Activated CD4-positive, CD25-positive, alpha-beta regulatory T cell (primary cell): ENCODE data around the gene HP.

ENCODE experiments used
- DNase-seq, 4 experiments: peaks; one replicate each; lab custom pipeline; 2025; lab: John Stamatoyannopoulos, UW

HP gene

DNA sequence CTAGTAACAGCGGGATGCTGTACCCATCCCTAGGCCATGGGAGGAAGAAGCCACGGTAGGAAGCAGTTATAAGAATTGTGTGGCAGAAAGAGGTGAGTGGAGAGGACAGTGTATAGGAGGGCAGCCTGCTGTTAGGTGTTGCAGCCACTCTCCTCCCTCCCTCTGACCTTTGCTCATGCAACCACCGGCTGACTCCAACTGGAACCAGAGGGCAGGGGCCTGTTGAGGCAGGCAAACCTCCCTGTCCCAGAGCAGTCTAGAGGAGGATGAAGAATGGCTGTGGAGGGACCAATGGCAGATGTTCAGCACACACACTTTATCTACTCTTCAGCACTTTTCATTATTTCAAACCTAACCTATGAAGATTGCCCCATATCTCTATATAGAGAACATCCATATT lies 36.9 kb downstream of the HP start:
- DNase-seq, result no peak

DNA sequence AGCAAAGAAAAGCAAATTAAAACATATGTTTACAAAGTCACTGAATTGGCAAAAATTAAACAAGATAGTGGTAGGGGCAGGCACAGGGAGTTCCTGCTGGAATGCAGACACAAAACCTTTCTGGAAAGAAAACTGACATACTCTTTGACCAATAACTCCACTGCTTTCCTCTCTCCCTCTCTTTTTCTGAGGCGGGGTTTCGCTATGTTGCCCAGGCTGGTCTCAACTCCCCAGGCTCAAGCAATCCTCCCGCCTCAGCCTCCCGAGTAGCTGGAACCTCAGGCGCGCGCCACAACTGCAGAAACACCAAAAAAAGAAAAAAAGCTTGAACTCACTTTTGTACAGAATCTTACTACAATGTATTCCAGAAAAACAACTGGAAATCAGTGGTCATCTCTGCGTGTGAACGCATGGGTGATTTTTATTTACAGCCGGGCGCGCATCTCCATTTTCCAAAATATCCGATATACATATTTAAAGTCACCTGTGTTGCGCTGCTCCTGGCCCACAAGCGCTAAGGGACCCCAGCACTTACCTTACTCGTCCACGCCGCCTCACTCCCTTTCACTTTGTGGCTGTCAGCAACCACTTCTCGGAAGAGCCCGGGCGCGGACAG lies 38.6 kb downstream of the HP start:
- DNase-seq, result no peak

DNA sequence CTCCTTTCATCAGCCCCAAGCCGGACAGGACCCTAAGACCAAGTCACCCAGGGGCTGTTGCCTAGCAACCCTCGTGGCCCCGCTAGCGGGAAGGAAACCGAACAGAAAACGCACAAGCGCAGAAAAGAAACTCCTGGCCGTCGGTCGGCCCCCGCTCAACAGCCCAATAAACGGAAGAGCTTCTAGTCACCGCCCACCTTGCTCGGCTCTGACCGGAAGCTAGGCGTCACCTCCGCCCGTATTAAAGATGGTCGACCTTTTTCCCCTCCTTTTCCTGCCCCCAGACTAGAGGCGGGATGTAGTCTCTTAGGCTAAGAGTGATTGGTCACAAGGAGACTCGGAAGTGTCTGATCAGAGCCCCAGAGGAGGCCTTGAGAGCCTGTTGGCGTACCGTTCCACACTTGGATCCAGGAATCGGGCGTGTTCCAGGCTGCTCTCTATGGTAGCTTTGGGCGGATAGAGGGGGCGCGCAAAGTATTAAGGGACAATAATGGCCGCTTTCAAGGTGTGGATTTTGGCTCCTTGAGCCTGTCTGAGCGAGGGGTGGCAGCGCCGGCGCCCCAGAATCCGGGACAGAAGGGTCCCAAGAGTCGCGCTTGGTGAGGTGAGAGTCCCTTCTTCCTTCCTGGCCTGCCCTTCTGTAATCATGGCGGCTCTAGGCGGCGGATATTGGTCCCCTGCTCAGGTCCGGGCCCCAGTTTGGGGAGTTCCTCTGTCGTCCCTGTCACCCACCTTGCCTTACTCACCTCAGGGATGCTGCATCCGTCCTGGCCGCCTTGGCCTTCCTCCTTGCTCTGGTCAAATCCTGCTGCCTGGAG lies 39.4 kb downstream of the HP start, which contains the start of the genes DHX38 and TXNL4B:
DHX38 (plus strand) TSS at position 400 of the 818 bp plus-strand sequence. CDS start 2,311 bp downstream, outside the sequence.
TXNL4B (minus strand) TSS at position 173 of the 818 bp plus-strand sequence. CDS start 2,871 bp downstream, outside the sequence.
- DNase-seq, result peak; percentile 67 to 81 (median 76)

DNA sequence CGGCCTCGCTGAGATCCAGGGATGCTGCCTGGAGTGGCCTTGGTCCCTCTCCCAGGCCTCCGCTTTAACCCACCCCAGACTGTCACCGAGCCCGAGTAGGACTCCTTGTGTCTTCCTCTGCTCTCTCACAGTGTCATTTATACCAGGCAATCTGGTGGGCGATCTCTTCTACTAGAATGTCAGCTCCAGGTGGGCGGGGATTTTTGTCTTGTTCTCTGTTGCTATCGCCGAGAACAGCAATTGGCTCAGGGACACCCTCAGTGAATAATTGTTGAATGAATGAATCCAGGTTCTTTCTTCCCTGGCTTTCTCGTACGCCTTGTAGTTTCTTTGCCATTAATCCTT lies 39.9 kb downstream of the HP start:
- DNase-seq, result no peak

DNA sequence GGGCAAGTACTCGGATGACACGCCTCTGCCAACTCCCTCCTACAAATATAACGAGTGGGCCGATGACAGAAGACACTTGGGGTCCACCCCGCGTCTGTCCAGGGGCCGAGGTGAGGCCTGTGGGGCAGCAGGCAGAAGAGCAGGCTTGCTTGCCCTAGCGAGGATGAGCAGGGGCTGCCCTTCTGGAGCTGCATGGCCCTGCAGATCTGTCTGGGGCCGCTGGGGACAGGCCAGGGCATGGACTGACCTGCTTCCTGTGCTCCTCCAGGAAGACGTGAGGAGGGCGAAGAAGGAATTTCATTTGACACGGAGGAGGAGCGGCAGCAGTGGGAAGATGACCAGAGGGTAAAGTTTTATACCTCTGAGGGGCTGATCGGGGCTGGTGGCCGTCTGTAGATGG lies 44.6 kb downstream of the HP start:
- no peak for DNase-seq

DNA sequence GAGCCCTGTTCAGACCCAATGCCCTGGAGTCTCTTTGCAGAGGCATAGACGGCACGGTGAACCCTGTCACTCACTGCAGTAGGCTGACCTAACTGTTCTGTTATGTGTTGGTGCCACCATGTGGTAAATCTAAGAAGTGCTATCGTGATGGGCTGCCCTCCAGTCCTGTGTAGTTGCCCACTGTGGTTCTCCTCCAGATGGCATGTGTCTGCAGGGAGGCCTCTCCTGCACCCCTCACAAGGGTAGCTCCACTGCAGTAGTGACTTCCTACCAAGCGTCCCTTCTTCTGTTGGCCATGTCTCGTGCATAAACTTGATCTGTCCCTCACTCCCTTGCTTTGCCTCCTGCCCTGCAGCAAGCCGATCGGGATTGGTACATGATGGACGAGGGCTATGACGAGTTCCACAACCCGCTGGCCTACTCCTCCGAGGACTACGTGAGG lies 45.1 kb downstream of the HP start:
- peak in 2 of 4 experiments; percentile 11 to 13 for DNase-seq

DNA sequence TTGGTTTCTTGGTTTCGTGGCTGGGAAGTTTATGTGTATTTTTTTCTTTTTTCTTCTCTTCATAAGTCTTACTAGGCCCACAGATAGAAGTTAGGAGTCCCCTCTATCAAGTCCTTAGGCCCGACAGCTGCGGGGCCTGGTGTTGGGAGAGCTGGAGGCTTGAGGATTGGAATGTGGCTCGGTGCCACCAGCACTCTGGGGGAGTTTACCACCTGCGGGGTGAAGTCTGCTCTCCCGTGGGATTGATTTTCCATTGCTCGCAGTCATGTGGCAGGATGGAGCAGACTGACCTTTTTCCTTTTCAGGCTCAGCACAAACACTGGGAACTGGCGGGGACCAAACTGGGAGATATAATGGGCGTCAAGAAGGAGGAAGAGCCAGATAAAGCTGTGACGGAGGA lies 46.9 kb downstream of the HP start:
- DNase-seq, result no peak

DNA sequence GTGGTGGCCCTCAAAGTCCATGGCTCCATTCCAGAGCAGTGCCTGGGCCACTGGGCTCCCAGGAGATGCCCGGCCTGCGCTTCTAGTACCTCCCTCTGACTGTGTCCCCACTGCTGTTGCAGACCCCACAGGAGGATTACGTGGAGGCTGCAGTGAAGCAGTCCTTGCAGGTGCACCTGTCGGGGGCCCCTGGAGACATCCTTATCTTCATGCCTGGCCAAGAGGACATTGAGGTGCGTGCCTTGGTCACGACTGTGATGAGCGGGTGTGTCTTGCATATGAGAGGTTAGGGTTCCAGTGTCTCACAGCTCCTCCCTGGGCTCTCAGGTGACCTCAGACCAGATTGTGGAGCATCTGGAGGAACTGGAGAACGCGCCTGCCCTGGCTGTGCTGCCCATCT lies 50.6 kb downstream of the HP start:
- no peak for DNase-seq

DNA sequence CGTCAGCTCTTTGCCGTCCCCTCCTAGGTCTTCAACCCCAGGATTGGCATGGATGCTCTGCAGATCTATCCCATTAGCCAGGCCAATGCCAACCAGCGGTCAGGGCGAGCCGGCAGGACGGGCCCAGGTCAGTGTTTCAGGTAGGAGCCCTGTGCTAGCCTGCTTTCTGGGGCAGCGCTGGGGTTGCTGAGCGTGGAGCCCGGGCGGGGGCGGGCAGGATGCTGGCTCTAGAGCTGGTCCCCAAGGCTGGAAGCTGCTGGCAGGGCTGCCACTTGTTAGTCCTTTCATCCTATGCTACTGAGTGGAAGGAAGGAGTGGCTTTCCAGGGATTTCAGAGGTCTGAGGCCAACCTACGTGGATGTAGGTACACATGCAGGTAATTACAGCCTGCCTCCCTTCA lies 51.7 kb downstream of the HP start:
- DNase-seq, result no peak

DNA sequence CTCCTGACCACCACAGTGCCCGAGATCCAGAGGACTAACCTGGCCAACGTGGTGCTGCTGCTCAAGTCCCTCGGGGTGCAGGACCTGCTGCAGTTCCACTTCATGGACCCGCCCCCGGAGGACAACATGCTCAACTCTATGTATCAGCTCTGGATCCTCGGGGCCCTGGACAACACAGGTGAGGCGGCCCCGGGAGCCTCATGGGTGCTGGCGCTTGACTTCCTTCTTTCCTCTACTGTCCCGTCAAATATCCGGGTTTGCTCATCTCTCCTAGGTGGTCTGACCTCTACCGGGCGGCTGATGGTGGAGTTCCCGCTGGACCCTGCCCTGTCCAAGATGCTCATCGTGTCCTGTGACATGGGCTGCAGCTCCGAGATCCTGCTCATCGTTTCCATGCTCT lies 53.1 kb downstream of the HP start:
- no peak for DNase-seq

DNA sequence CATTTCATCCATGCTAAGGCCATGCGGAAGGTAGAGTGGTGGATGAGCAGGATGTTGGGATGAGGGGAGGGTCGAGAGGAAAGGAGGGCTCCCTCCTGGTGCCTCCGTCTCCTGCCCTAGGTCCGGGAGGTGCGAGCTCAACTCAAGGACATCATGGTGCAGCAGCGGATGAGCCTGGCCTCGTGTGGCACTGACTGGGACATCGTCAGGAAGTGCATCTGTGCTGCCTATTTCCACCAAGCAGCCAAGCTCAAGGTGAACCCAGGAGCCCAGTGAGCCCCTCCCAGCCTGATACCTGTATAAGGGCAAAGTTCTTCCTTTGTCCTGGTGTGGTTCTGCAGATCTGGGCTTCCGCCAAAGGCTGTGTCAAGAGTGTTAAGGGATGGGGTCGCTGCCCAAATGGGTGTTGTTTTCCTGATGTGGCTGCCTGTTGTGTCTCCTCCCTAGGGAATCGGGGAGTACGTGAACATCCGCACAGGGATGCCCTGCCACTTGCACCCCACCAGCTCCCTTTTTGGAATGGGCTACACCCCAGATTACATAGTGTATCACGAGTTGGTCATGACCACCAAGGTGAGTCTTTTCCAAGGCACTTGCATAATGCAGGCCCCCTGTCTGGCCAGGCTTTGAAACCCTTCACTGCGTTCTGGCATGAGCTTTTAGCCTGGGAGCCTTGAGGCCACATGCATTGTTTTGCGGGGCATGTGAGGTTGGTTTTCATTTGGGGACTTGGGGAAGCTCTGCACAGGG lies 54.2 kb downstream of the HP start:
- no peak for DNase-seq

DNA sequence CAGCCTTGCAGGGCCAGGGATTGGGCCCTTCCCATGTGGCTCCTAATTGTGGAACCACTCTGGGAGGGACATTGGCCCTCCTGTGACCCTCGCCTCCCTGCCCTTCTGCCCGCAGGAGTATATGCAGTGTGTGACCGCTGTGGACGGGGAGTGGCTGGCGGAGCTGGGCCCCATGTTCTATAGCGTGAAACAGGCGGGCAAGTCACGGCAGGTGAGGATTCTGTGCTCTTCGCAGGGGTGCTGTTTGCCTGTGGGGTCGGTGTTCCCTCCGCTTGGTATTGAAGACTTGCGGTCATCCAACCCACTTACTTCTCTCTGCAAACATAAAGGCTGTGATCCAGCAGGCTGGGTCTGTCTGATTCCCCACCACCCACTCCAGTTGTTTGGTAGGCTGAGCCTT lies 55.0 kb downstream of the HP start:
- DNase-seq, result no peak

DNA sequence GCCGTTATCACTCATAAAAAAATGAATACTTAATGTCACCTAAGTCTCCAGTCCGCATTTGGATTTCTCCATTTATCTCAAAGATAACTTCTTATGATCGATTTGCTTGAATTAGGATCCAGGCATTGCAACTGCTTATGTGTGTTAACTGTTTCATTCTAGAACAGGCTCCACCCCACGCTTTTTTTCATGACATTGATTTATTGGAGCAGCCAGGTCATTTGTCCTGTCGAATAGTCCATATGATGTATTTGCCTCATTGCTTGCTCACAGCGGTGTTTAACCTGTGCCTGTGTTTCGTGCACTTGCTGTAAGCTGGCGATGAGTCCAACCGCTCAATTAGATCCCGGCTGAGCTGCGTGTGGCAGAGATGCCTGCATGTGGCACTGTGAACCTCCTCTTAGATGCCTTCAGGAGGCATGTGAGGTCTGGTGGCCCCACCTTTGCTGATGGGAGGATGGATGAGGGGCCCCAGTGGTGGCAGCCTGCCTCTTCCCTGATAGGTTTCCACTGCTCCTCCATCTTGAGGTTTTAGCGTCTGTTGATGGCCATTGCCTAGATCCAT lies 55.7 kb downstream of the HP start:
- no peak for DNase-seq
